GM21526 (cell line): ENCODE results near the gene FOXF1.

Source experiments
- ATAC-seq: cut with Tn5 transposase; IDR thresholded peaks from one replicate; pipeline ENCODE4 v1.9.1; 2021; ENCODE audit warnings: moderate library complexity; ENCODE audit not compliant: unreplicated experiment, low FRiP score

FOXF1 gene

GRCh38 chr16:86492267-86492960 is 17.9 kb upstream of the FOXF1 start:
- no peak for ATAC-seq

GRCh38 chr16:86492961-86493629 is 17.2 kb upstream of the FOXF1 start:
- no peak for ATAC-seq

- no peak for ATAC-seq
Measured at GRCh38 chr16:86494039-86494564, 16.2 kb upstream of the FOXF1 start.

- no peak for ATAC-seq
Measured at GRCh38 chr16:86494565-86495356, 15.6 kb upstream of the FOXF1 start.

GRCh38 chr16:86495357-86495701 is 15.0 kb upstream of the FOXF1 start:
- ATAC-seq: no peak

- no peak for ATAC-seq
Measured at GRCh38 chr16:86495756-86496261, 14.5 kb upstream of the FOXF1 start.

GRCh38 chr16:86496262-86496928 is 13.9 kb upstream of the FOXF1 start:
- no peak for ATAC-seq

GRCh38 chr16:86496929-86497461 is 13.3 kb upstream of the FOXF1 start:
- no peak for ATAC-seq

- no peak for ATAC-seq
Measured at GRCh38 chr16:86497551-86498021, 12.7 kb upstream of the FOXF1 start.

- no peak for ATAC-seq
Measured at GRCh38 chr16:86498155-86498670, 12.1 kb upstream of the FOXF1 start.

GRCh38 chr16:86498671-86499439 is 11.5 kb upstream of the FOXF1 start:
- no peak for ATAC-seq

- ATAC-seq: no peak
Measured at GRCh38 chr16:86499440-86499786, 10.9 kb upstream of the FOXF1 start.

GRCh38 chr16:86499889-86500707 is 10.2 kb upstream of the FOXF1 start:
- ATAC-seq: no peak

GRCh38 chr16:86500708-86501510 is 9.4 kb upstream of the FOXF1 start:
- ATAC-seq: no peak

- no peak for ATAC-seq
Measured at GRCh38 chr16:86501989-86502855, 8.1 kb upstream of the FOXF1 start.

- no peak for ATAC-seq
Measured at GRCh38 chr16:86502856-86503748, 7.2 kb upstream of the FOXF1 start.
